GM21526 (cell line): Measurements from ENCODE around the gene CSNK2A1.
"Not testable (repeated sequence)": the region's sequence is repeated elsewhere in the genome, so short reads cannot be mapped to it uniquely, and the experiment has no call there.

Experiments
- ATAC-seq: cut with Tn5 transposase; IDR thresholded peaks from one replicate; pipeline ENCODE4 v1.9.1; 2021; ENCODE audit warnings: moderate library complexity; ENCODE audit not compliant: unreplicated experiment, low FRiP score

The CSNK2A1 gene

GRCh38 chr20:543369-544152 lies at the start of gene CSNK2A1:
Gene CSNK2A1, minus strand, starts transcription at chr20:543790. Its CDS starts 35,239 bp downstream, at chr20:508551.
- ATAC-seq = peak; percentile 85

DNA sequence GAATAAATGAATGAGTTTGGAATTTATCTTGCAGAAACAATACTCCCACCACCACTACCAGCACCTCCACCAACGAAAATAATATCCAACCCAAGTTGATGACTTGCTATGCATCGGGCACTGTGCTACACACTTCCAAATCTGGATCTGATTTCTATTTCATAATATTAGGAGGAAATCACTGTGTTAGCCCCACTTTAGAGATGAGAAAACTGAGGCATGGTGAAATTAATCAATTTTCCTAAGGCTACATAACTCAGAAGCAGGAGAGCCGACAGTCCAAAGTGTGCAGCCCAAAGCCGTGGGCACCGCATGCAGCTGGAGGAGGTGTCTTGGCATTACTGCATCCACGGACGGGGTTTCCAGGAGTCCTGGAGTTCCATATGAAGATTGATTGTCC lies 48.9 kb upstream of the CSNK2A1 start:
- ATAC-seq = no peak

DNA sequence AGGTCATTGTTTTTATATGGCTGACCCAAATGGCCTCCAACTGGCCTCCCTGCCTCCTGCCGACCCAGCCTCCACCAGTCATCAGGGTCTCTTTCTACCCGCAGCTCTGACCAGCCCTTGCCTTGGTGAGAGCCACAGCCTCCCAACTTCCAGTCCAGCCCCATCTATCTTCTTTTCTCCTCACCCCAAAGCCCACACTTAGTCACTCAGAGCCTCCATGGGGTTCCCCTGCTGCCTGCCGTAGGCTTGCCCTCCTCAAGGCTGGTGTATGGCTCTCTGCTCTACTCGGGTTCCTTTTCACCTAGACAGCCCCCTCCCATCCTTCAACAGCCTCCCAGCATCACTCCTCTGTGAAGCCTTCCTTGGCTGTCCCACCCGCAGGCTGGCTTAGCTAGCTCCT lies 48.4 kb upstream of the CSNK2A1 start:
- no peak for ATAC-seq

DNA sequence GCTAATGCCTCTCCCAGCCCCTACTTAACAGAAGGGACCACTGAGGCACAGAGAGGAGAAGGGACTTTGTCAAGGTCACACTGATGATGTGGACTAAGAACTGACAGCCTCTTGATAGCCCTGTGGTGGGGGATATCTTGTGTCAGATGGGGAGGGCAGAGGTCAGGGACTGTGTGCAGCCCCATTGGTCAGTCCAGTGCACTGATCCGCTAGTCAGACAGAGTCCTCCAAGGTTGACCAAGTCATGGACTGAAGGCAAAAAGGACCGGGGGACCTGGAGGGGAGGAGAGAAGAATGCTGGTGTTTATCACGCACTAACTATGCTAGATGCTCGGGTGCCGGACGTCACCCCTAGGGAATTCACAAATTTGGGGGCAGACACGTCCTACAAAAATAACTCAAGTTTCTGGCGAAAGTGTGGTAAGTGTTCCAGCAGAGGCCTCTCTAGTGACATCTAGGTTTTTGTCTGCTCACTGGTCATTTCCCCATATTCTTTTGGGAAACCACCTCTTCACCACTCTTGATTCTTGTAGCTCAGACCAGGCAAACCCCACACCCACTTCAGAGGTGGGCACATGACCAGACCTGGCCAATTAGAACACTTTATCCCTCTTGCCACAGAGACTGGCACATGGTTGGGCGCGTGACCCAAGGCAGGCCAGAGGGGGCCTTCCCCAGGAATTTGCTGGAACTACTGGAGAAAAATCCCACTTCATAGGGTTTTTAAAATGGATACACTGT lies 45.5 kb upstream of the CSNK2A1 start:
- no peak for ATAC-seq

DNA sequence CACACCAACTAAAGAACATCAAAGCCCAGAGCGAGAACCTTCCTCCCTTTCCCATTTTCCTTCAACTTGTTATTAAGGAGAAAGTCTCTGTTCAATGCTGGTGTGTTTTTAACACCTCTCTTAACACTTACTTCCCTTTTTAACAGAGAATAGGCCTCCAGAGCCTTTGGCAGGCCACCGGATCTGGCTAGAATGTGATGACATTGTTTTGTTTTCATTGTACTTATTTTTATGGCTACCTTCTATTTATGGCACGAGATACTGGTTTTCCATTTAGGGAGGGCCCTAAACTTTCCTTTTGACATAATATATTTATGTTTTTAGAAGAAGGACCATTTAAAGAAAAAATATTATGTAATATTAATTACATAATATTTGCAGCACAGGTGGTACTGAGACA lies 44.9 kb upstream of the CSNK2A1 start:
- no peak for ATAC-seq

DNA sequence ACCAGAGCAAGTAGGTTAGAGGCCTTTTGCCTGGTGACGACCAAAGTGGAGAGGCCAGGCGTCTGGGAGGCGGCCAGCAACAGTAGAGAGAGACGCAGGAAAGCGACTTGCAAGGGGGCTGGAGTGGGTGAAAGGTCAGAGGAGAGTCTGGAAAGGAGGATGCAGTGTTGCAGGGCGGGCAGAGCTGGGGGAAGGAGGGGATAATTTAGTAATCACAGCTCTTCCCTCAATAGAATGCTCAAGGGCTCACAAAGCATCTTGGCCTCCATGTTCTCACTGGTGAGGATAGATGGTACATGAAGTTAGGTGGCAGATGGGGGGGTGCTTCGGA lies 41.3 kb upstream of the CSNK2A1 start:
- ATAC-seq = no peak

DNA sequence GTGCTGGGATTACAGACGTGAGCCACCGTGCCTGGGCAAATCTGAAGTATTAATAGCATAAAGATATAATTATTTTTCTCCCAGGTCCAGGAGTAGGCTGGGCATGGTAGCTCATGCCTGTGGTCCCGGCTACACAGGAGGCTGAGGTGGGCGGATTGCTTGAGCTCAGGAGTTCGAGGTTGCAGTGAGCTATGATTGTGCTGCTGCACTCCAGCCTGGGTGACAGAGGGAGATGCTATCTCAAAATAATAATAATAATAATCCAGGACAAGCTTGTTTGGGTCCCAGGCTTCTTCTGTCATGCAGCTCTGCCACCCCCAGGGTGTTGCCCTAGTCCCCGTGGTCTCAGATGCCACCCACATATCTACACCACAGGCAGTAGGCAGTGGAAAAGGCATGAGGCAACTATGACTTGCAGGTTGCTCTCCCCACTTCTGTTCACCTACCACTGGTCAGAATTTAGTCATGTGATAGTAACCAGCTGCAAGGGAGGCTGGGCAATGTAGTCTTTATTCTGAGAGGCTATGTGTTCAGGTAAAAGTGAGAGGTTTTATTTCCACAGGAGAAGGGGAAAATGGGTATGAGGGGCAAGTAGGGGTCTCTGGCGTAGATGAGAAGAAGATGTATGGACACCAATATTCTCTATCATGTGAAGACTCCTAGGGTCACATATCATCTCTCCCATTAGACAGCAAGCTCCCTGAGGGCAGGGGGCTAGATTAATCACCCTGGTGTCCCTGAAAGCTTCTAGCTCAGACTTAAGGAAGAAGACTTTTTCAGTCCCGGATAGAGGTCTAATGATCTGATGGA lies 40.8 kb upstream of the CSNK2A1 start:
- ATAC-seq = no peak

GRCh38 chr20:582204-582603 lies 38.6 kb upstream of the CSNK2A1 start:
- ATAC-seq = no peak

DNA sequence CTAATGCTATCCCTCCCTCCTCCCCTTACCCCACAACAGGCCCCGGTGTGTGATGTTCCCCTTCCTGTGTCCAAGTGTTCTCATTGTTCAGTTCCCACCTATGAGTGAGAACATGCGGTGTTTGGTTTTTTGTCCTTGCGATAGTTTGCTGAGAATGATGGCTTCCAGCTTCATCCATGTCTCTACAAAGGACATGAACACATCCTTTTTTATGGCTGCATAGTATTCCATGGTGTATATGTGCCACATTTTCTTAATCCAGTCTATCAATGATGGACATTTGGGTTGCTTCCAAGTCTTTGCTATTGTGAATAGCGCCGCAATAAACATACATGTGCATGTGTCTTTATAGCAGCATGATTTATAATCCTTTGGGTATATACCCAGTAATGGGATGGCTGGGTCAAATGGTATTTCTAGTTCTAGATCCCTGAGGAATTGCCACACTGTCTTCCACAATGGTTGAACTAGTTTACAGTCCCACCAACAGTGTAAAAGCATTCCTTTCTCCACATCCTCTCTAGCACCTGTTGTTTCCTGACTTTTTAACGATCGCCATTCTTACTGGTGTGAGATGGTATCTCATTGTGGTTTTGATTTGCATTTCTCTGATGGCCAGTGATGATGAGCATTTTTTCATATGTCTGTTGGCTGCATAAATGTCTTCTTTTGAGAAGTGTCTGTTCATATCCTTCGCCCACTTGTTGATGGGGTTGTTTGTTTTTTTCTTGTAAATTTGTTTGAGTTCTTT lies 35.5 kb upstream of the CSNK2A1 start:
- not testable (repeated sequence) for ATAC-seq

DNA sequence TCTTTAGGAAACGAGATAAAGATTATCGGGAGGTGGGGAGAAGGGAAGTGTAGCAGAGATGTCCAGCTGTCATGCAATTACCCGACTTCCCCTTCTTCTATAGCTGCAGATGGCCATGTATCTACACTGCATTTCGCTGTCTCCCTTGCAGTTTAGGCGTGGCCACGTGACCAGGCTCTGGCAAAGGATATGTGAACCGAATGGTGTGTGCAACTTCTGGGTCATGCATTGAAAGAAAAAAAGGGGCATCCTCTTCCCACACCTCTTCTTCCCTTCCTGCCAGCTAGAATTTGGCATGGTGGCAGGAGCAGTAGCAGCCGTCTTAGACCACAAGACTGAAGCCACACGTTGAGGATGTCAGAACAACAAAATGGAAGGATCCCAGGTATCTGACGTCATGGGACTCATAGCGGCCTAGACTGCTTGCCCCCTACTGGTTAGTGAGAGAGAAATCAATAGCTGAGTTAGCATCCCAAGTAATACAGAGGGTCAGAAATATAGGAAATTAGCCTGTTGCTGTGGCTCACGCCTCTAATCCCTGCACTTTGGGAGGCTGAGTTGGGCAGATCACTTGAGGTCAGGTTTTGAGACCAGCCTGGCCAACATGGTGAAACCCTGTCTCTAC lies 33.7 kb upstream of the CSNK2A1 start:
- ATAC-seq = no peak

DNA sequence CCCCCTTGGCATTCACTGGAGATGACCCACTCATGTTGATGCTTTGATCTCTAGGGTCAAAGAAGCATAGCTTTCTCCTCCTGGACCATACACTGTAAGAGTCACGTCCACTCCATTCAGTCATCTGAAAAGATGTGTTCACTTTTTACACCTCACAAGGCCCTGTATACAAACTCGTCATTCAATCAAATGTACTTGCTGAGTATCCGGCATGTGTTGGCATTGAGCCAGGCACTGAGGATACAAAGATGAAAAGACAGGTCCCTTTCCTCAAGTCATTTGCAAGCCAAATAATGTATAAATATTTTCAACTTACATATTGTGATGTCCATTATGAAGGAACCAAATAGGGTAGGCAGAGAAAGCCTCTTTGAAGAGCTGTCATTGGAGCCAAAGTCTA lies 32.6 kb upstream of the CSNK2A1 start:
- no peak for ATAC-seq

DNA sequence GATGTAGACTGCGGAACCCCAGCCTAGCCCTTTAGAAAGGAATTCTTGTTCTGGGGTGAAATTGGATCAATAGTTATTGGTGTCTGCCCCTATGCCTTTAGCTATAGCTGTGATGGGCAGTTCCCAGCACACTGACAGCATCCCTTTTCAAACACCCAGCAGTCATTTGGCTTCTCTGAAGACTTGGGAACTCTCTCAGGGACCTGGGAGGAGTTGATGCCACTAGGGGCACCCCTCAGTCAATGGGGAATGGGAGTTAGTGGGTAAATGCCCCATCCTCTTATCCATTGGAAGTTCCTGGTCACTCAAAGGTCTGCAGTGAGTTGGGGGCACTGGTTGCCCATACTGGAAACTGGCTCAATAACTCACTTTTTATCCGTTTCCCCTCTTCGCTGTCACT lies 31.6 kb upstream of the CSNK2A1 start:
- no peak for ATAC-seq

DNA sequence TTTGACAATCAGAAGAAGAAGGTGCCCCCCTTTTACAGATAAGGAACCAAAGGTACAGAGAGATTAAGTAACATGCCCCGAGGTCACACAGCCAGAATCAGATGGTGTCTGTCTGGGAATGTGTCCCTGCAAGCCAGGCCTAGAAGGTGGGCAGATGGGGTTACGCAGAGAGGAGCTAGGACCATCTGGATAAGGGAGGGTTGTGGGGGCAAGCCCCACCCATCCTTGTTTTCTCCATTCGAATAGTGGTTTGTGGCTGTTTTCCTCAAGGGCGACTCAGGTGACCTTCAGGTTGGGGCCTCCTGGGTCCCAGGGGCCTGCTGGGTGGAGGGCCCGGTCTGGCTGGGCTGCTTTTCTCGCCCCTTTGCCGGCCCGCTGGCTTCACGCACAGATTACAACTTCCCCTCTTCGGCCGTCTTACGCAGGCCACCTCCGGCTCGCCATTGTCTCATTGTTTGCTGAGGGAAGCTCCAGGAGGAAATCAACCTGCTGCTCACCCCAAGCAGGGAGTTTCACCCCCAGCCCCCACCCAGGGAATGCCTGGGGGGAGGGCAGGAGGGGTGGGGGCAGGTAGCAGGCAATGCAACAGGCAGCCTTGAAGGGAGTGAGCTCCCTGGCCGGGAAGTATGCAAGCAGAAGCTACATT lies 30.8 kb upstream of the CSNK2A1 start:
- ATAC-seq = no peak

DNA sequence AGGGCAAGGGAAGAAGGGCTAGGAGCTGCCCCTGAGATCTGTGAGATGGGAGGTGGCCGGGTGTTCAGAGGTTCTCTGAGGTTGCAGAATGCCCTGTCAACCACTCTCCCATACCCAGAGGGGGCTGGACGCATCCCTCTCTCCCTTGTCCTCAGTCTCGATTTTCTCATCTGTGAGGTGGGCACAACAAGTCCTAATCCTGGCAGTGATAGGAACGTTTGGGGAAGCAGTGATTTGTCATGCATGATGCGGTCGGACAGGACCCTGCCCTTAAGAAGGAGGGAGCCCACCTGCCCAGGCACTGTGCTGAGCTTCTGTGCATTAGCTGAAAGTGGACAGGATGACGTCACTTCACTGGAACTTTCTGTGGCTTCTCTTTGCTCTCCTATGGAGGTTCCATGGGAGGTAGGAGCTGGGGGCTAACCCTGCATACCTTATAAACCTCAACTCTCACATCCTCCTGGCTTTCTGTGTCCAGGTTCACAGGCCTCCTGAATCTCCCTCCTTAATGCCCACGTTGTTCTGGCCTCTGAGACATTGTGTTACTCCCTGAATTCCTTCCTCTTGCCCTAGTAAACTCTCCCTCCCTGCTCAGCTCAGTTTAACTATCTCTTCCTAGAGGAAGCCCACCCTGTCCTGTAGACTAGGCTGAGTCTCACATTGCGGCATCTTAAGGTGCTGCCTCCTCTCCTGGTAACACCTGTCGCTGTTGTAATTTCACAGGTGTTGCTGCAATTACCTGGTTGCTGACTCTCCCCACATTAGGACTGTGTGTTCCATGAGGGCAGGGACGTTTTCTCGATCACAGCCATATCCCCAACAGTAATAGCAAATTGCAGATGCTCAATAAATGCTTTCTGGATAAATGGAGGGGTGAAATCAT lies 30.1 kb upstream of the CSNK2A1 start:
- ATAC-seq = no peak

DNA sequence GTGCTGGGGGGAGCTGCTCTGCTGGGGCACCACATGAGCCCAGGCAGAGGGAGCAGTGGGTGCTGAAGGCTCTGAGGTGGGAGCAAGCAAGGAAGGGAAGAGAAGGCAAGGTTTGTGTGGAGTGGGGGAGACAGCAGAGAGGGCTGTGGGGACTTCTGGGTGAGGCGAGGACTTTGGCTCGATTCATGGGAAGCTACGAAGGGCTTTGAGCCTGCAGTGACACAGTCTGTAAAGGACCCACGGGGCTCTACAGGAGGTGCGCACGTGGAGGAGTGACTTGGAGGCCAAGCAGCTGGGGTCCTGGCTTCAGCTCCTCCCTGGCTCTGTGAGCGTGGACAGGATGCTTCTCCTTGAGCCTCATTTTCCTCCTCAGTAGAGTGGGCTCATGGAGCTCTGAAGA lies 29.1 kb upstream of the CSNK2A1 start:
- no peak for ATAC-seq

DNA sequence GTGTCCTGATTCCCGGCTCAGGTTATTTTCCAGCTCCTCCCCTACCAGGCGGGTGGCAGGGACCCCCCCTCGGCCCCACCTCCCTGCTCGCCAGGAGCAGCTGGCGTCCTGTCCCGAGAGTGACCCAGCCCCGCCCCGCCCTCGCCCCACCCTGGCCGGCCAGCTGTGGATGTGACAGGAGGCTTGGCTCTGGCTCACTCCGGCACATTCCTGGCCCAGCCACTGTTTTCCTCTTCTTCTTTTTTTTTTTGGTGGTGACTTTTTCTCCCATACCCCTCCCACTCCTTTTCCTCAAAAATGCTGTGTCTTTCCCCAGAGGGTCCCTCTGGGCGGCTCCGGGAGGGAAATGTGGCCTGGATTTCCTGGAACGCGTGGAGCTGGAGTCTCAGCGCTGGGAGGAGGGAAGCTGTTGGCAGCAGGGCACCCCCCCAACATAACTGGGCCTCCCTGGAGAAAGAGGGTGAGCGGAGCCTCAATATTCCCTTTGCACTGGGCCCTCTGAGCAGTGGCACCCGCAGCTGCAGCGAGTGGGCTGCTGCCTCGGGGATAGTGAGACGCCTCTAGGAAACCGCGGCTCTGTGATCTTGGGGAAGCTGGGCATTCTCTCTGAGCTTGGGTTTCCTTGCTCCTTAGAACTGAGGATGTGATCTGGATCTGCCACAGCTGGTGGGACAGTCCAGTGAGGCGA lies 28.3 kb upstream of the CSNK2A1 start:
- no peak for ATAC-seq

GRCh38 chr20:568673-569415 lies 25.3 kb upstream of the CSNK2A1 start:
- ATAC-seq = no peak
